ENCODE results near the gene C20orf173.

The C20orf173 gene

GRCh38 chr20:35496481-35496880 is 33.0 kb downstream of the C20orf173 start:
- H3K36me3 ChIP-seq (ENCODE audit: insufficient read depth, low read length) = peaks cover 96% of the 10 kb centered on the region
- H3K9me3 ChIP-seq (ENCODE audit: low read length) = no peaks in the 10 kb centered on the region
- H3K27me3 ChIP-seq (ENCODE audit: insufficient read depth, low read length) = no peaks in the 10 kb centered on the region
- no peaks in the 10 kb centered on the region for H3K4me1 ChIP-seq (ENCODE audit: insufficient read depth, low read length)
- no peak overlapping the region for H3K4me3 ChIP-seq (ENCODE audit: low read length)
- H2AFZ ChIP-seq (ENCODE audit: low read depth, low read length) = no peak overlapping the region

DNA sequence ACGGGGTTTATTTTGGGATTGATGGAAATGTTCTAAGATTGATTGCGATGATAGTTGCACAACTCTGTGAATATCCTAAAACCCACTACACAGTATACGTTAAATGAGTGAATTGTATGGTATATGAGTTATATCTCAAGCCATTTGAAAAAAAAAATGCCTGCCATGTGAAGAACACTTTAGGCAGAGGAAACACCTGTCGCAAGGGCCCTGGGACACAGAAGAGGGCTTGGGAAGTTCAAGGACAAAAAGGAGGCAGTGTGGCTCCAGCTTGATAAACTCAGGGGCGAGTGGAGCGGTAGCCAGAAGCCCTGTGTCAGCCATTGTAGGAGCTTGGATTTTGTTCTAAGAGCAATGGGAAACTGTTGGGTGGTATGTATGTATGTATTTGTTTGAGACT is 37.1 kb downstream of the C20orf173 start:
- Histone ChIP-seq H3K27me3 (ENCODE audit: insufficient read depth, low read length) (no peaks in the 10 kb centered on the region), H3K4me1 (ENCODE audit: insufficient read depth, low read length) (no peaks in the 10 kb centered on the region), H3K4me3 (ENCODE audit: low read length) (no peak overlapping the region), H3K9me3 (ENCODE audit: low read length) (no peaks in the 10 kb centered on the region), H2AFZ (ENCODE audit: low read depth, low read length) (no peak overlapping the region), H3K36me3 (ENCODE audit: insufficient read depth, low read length) (peaks cover 86% of the 10 kb centered on the region)

- Histone ChIP-seq H3K4me3 (ENCODE audit: low read length) (no peak overlapping the region), H3K4me1 (ENCODE audit: insufficient read depth, low read length) (no peaks in the 10 kb centered on the region), H3K36me3 (ENCODE audit: insufficient read depth, low read length) (peaks cover 83% of the 10 kb centered on the region), H2AFZ (ENCODE audit: low read depth, low read length) (no peak overlapping the region), H3K27me3 (ENCODE audit: insufficient read depth, low read length) (no peaks in the 10 kb centered on the region), H3K9me3 (ENCODE audit: low read length) (no peaks in the 10 kb centered on the region)
Observed at GRCh38 chr20:35491823-35492222, 37.6 kb downstream of the C20orf173 start.

GRCh38 chr20:35490736-35491181 is 38.7 kb downstream of the C20orf173 start:
- no peaks in the 10 kb centered on the region for H3K27me3 ChIP-seq (ENCODE audit: insufficient read depth, low read length)
- H3K4me1 ChIP-seq (ENCODE audit: insufficient read depth, low read length) = no peaks in the 10 kb centered on the region
- H3K4me3 ChIP-seq (ENCODE audit: low read length) = no peak overlapping the region
- H2AFZ ChIP-seq (ENCODE audit: low read depth, low read length) = no peak overlapping the region
- no peaks in the 10 kb centered on the region for H3K9me3 ChIP-seq (ENCODE audit: low read length)
- peaks cover 77% of the 10 kb centered on the region for H3K36me3 ChIP-seq (ENCODE audit: insufficient read depth, low read length)

GRCh38 chr20:35489717-35490116 is 39.7 kb downstream of the C20orf173 start:
- H3K4me3 ChIP-seq (ENCODE audit: low read length) = no peak overlapping the region
- H3K27me3 ChIP-seq (ENCODE audit: insufficient read depth, low read length) = no peaks in the 10 kb centered on the region
- H3K36me3 ChIP-seq (ENCODE audit: insufficient read depth, low read length) = peaks cover 71% of the 10 kb centered on the region
- H2AFZ ChIP-seq (ENCODE audit: low read depth, low read length) = no peak overlapping the region
- no peaks in the 10 kb centered on the region for H3K4me1 ChIP-seq (ENCODE audit: insufficient read depth, low read length)
- H3K9me3 ChIP-seq (ENCODE audit: low read length) = no peaks in the 10 kb centered on the region

- no peaks in the 10 kb centered on the region for H3K4me1 ChIP-seq (ENCODE audit: insufficient read depth, low read length)
- H3K36me3 ChIP-seq (ENCODE audit: insufficient read depth, low read length) = peaks cover 62% of the 10 kb centered on the region
- no peaks in the 10 kb centered on the region for H3K9me3 ChIP-seq (ENCODE audit: low read length)
- H3K27me3 ChIP-seq (ENCODE audit: insufficient read depth, low read length) = no peaks in the 10 kb centered on the region
- H2AFZ ChIP-seq (ENCODE audit: low read depth, low read length) = no peak overlapping the region
- no peak overlapping the region for H3K4me3 ChIP-seq (ENCODE audit: low read length)
Observed at GRCh38 chr20:35487479-35487878, 42.0 kb downstream of the C20orf173 start.

GRCh38 chr20:35479798-35480197 is 49.7 kb downstream of the C20orf173 start:
- Histone ChIP-seq H3K27me3 (ENCODE audit: insufficient read depth, low read length) (no peaks in the 10 kb centered on the region), H2AFZ (ENCODE audit: low read depth, low read length) (no peak overlapping the region), H3K9me3 (ENCODE audit: low read length) (no peaks in the 10 kb centered on the region), H3K36me3 (ENCODE audit: insufficient read depth, low read length) (peaks cover 68% of the 10 kb centered on the region), H3K4me1 (ENCODE audit: insufficient read depth, low read length) (no peaks in the 10 kb centered on the region), H3K4me3 (ENCODE audit: low read length) (no peak overlapping the region)

GRCh38 chr20:35478804-35479472 is 50.5 kb downstream of the C20orf173 start:
- Histone ChIP-seq H3K9me3 (ENCODE audit: low read length) (no peaks in the 10 kb centered on the region), H3K4me3 (ENCODE audit: low read length) (no peak overlapping the region), H3K27me3 (ENCODE audit: insufficient read depth, low read length) (no peaks in the 10 kb centered on the region), H3K4me1 (ENCODE audit: insufficient read depth, low read length) (no peaks in the 10 kb centered on the region), H3K36me3 (ENCODE audit: insufficient read depth, low read length) (peaks cover 69% of the 10 kb centered on the region), H2AFZ (ENCODE audit: low read depth, low read length) (no peak overlapping the region)

Data from neuron (in vitro differentiated cells).